Stomach (tissue), 19 donors: ENCODE measurements around the gene ISL2. TPM values are rescaled to one million over a fixed set of nuclear protein-coding genes. Genes with fewer than 3 reads are reported as not detected.
"Not testable (repeated sequence)": the region's sequence is repeated elsewhere in the genome, so short reads cannot be mapped to it uniquely, and the experiment has no call there.

Experiments
- DNase-seq, 2 donors: peaks; one replicate each; pipeline versions ENCODE4 v3.0.0 to v3.0.0-alpha.2; 2013 to 2019
- H3K27ac ChIP-seq, 5 donors: fragments of 200-600 bp in 4 of 5; sonication (generic) in 4 of 5; one replicate each; pipeline ENCODE4 v1.5.1; 2013 to 2019; ENCODE audit warnings: mild to moderate bottlenecking in 1 of 5, moderate library complexity in 1 of 5
- H3K27me3 ChIP-seq, 3 donors: fragments of 200-600 bp; sonication (generic); one replicate each; pipeline ENCODE4 v1.5.1; 2017 to 2019; ENCODE audit warnings: mixed run types in 1 of 3
- H3K36me3 ChIP-seq, 4 donors: fragments of 200-600 bp; sonication (generic); 1 replicate in 3 of 4; 2 replicates in 1 of 4; pipeline ENCODE4 v1.5.1; 2016 to 2019
- H3K4me1 ChIP-seq, 4 donors: fragments of 200-600 bp; sonication (generic); one replicate each; pipeline ENCODE4 v1.5.1; 2016 to 2019
- H3K4me3 ChIP-seq, 4 donors: fragments of 200-600 bp; sonication (generic) in 3 of 4; one replicate each; pipeline ENCODE4 v1.5.1; 2016 to 2019; ENCODE audit warnings: mild to moderate bottlenecking in 1 of 4
- H3K9me3 ChIP-seq, 4 donors: fragments of 200-600 bp; sonication (generic); one replicate each; pipeline ENCODE4 v1.5.1; 2016 to 2019
- EP300 ChIP-seq: sonication (generic); formaldehyde crosslinking; IDR thresholded peaks from one replicate; pipeline ENCODE4 v1.6.1; 2017; ENCODE audit warnings: antibody characterized with exemption
- POLR2A ChIP-seq, 4 donors: fragments of 450-650 bp; IDR thresholded peaks; one replicate each; pipeline ENCODE4 v1.6.1; 2016; ENCODE audit warnings: antibody characterized with exemption in 4 of 4, control low read depth in 2 of 4, mild to moderate bottlenecking in 1 of 4, moderate library complexity in 1 of 4
- POLR2AphosphoS5 ChIP-seq, 3 donors: sonication (generic); formaldehyde crosslinking; IDR thresholded peaks; one replicate each; pipeline ENCODE4 v1.6.1; 2016; ENCODE audit warnings: antibody characterized with exemption in 3 of 3
- WGBS, 5 donors: extraction: QIAGEN DNeasy Blood & Tissue Kit in 3 of 5; methylation state at CpG; one replicate each; pipeline versions ENCODE4 v1.1.5 to v1.1.7; 2013 to 2018; 5-methylcytosine and 5-hydroxymethylcytosine counted together
- intact Hi-C: fragments of 100-400 bp; cut with DNase I; formaldehyde crosslinking; loops from one replicate; pipeline ENCODE4 v1.15.1; 2023; ENCODE audit warnings: low total_unique reads
- long read RNA-seq, 10 donors: transcript quantifications; one replicate each; lab custom pipeline, GENCODE V29; 2026
- polyA plus RNA-seq, 3 donors: library from polyadenylated mRNA; stranded (reverse); fragments of 200-250 nt; gene quantifications; one replicate each; pipeline ENCODE4 v1.2.3, GENCODE V29; 2013
- total RNA-seq, 5 donors: library from RNA; depleted of rRNA; stranded (reverse); fragments of >200 nt; gene quantifications; one replicate each; pipeline versions ENCODE4 v1.1.0 to v1.2.3, GENCODE V29; 2014 to 2016
- TF ChIP-seq, protein P1 (sequence below), 7 experiments: fragments of 450-650 bp in 4 of 7; fragments of 200-600 bp in 3 of 7; sonication (generic) in 3 of 7; IDR thresholded peaks; one replicate each; pipeline ENCODE4 v1.5.1; 2016 to 2019; ENCODE audit warnings: antibody characterized with exemption in 7 of 7, control low read depth in 2 of 7, mild to moderate bottlenecking in 1 of 7
- donor health status: healthy with polysubstance abuse.
- donor health status: Bipolar disorder and iron deficiency.
- donor health status: healthy.

Gene ISL2
- 1 to 10 TPM in 3 of 5 donors, not detected in 2; 1.3 to 4.0 (median 2.3) TPM for total RNA-seq
- 1 to 10 TPM in 2 of 3 donors, under 1 TPM in 1; 0.58 to 2.3 (median 2.1) TPM for polyA plus RNA-seq
- long read RNA-seq, donor 1, partial matches to known transcripts: 0 of 2 reads
- long read RNA-seq, donor 1, other reads (novel, unspliced or antisense): 0 of 2 reads
- long read RNA-seq, donor 2, partial matches to known transcripts: 0 of 3 reads
- long read RNA-seq, donor 2, other reads (novel, unspliced or antisense): 0 of 3 reads
- long read RNA-seq, donor 3: 0 reads
- long read RNA-seq, donor 4, partial matches to known transcripts: 0 of 1 reads
- long read RNA-seq, donor 4, other reads (novel, unspliced or antisense): 0 of 1 reads
- long read RNA-seq, donor 5, transcript ISL2-201 (6 exons, 1,881 nt): major isoform, 6 of 6 reads
- long read RNA-seq, donor 5, partial matches to known transcripts: 0 of 6 reads
- long read RNA-seq, donor 5, other reads (novel, unspliced or antisense): 0 of 6 reads
- long read RNA-seq, donor 6, partial matches to known transcripts: 0 of 3 reads
- long read RNA-seq, donor 6, other reads (novel, unspliced or antisense): 0 of 3 reads
- long read RNA-seq, donor 7, transcript ISL2-201 (6 exons, 1,881 nt): major isoform, 7 of 7 reads
- long read RNA-seq, donor 7, partial matches to known transcripts: 0 of 7 reads
- long read RNA-seq, donor 7, other reads (novel, unspliced or antisense): 0 of 7 reads
- long read RNA-seq, donor 8: 0 reads
- long read RNA-seq, donor 9, partial matches to known transcripts: 0 of 1 reads
- long read RNA-seq, donor 9, other reads (novel, unspliced or antisense): 0 of 1 reads
- long read RNA-seq, donor 10: 0 reads

DNA sequence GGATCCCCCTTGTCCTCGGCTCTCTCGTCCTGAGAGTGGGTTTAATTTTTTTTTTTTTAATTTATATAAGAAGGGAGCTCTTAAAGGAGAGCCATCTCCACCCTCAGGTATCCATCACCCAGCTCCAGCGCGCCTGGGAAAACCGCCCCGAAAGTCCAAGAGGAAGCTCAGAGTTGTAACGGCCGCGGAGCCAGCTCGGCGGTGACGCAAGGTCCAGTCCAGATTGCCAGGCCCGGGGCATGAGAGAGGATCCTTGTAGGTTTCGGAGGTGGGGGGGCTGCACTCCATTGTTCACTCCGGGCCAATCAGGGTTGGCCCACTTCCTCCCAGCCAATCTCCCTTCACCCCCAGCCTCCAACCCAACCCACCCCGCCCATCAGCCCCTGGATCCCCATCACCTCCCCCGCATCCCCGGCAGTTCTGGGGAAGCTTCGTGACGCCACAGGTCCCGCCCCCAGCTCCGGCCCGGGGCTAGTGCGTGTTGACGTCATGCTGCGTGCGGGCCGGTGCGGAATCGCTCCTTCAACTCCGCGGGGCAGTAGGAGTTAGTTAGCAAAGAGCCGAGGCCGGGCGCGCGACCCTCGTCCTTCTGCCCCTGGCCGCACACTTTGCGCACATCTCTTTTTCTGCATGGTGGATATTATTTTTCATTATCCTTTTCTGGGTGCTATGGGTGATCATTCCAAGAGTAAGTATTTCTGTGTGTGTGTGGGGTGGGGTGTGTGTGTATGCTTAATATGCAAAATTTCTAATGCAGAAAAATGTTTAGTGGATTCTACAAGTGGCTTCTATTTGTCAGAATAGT is at the start of gene ISL2:
Gene ISL2 (plus strand): TSS at position 520 of the 805 bp plus-strand sequence. CDS start 111 bp downstream, at position 631.
- peak within 1 kb of the TSS; percentile 42 to 63 (median 48) for H3K4me3 ChIP-seq
- peaks cover 15 to 88% (median 77%) of the 10 kb centered on the region in 3 donors for H3K27me3 ChIP-seq
- H3K36me3 ChIP-seq: no peaks in the 10 kb centered on the region
- no peak for TF ChIP-seq EP300
- peak; percentile 7 to 25 (median 22) for TF ChIP-seq POLR2AphosphoS5 (IDR thresholded peaks at IDR 0.05)
- WGBS, 5 donors: 3 to 10% (median 6%) methylated on average over 31 to 40 of the region's 40 CpGs
- intact Hi-C loops: loop anchor here (10.0 kb wide), 1 partner anchor 142 kb away; no protein-coding TSS in a partner anchor
- peaks cover 37 to 66% (median 56%) of the 10 kb centered on the region in 4 donors for H3K4me1 ChIP-seq
- DNase-seq: peak; percentile 67 to 95
- peak within 1 kb of the TSS; percentile 62 to 80 (median 74) for H3K27ac ChIP-seq
- H3K9me3 ChIP-seq: no peaks in the 10 kb centered on the region

DNA sequence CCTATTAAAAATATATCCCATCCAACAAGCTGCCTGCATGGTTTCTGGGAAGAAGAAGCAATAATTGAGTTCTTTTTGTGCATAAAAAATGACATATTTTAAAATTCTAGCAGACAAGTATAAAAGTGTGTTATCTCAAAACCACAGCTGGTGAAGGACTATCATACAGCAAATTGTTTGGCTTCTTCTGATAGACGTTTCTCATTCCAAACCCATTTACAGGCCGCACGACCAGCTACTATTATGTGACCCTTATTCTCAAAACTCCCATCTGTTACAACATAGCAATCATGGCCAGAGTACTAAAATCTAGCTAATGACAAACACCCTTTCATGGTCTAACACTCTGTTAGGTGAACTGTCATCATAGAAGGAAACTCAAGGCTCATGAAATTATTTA is 47.0 kb upstream of the ISL2 start:
- TF ChIP-seq, protein P1, sequence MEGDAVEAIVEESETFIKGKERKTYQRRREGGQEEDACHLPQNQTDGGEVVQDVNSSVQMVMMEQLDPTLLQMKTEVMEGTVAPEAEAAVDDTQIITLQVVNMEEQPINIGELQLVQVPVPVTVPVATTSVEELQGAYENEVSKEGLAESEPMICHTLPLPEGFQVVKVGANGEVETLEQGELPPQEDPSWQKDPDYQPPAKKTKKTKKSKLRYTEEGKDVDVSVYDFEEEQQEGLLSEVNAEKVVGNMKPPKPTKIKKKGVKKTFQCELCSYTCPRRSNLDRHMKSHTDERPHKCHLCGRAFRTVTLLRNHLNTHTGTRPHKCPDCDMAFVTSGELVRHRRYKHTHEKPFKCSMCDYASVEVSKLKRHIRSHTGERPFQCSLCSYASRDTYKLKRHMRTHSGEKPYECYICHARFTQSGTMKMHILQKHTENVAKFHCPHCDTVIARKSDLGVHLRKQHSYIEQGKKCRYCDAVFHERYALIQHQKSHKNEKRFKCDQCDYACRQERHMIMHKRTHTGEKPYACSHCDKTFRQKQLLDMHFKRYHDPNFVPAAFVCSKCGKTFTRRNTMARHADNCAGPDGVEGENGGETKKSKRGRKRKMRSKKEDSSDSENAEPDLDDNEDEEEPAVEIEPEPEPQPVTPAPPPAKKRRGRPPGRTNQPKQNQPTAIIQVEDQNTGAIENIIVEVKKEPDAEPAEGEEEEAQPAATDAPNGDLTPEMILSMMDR (IDR thresholded peaks at IDR 0.05): no peak
- TF ChIP-seq EP300: no peak
- intact Hi-C loops: no loop called here

GRCh38 chr15:76293361-76293760 is 43.2 kb upstream of the ISL2 start:
- DNase-seq: no peak
- Histone ChIP-seq H3K27me3 (no peaks in the 10 kb centered on the region), H3K36me3 (peaks cover 0 to 25% (median 14%) of the 10 kb centered on the region in 4 donors), H3K4me3 (no peak overlapping the region), H3K27ac (no peak overlapping the region), H3K9me3 (no peaks in the 10 kb centered on the region), H3K4me1 (peaks cover 0 to 14% (median 5%) of the 10 kb centered on the region in 4 donors)
- intact Hi-C loops: no loop called here
- 24 to 38% (median 32%) methylated on average over 1 of the region's 1 CpG for whole genome bisulfite sequencing, 5 donors
- TF ChIP-seq POLR2AphosphoS5 (IDR thresholded peaks at IDR 0.05) (no peak), EP300 (no peak), POLR2A (IDR thresholded peaks at IDR 0.05) (no peak)
- TF ChIP-seq, protein P1 (IDR thresholded peaks at IDR 0.05): no peak

More for the DNA sequence above, 47.0 kb upstream of the ISL2 start:
- WGBS, 5 donors: 55 to 62% (median 58%) methylated on average over 3 of the region's 3 CpGs
- Histone ChIP-seq H3K4me3 (no peak overlapping the region), H3K4me1 (peaks cover 0 to 9% (median 2%) of the 10 kb centered on the region in 4 donors), H3K9me3 (no peaks in the 10 kb centered on the region), H3K27ac (no peak overlapping the region), H3K36me3 (peaks cover 3 to 61% (median 46%) of the 10 kb centered on the region in 4 donors), H3K27me3 (no peaks in the 10 kb centered on the region)
- DNase-seq: no peak

- Histone ChIP-seq H3K36me3 (peaks cover 0 to 18% (median 10%) of the 10 kb centered on the region in 4 donors), H3K4me1 (peaks cover 0 to 25% (median 6%) of the 10 kb centered on the region in 4 donors)
- H3K4me3 ChIP-seq, DNase-seq, H3K9me3 ChIP-seq, intact Hi-C loops, H3K27me3 ChIP-seq, H3K27ac ChIP-seq: not testable (repeated sequence)
- WGBS, 5 donors: 88 to 100% (median 95%) methylated on average over 1 of the region's 1 CpG
Measured at GRCh38 chr15:76294463-76294862, 42.1 kb upstream of the ISL2 start.

DNA sequence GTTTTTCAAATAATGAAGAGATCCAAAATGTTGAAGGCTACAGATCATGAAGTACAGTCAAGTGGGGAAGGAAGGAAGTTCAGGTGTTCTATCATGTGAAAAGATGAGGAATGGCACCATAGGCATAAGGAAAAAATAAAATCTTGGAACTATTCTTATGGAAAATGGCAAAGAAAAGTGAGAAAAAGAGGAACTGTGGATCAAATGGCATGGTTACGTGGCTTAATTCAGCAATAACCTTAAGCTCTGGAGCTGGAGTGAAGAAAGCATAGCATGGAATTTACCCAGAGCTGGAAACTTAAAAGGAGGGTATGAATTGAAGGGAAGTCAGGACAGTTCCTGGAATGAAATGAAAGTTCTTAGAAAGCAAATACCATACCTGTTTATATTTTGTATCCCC is 39.7 kb upstream of the ISL2 start:
- Histone ChIP-seq H3K9me3 (no peaks in the 10 kb centered on the region), H3K4me3 (no peak overlapping the region), H3K27ac (no peak overlapping the region), H3K36me3 (peaks cover 0 to 5% (median under 1%) of the 10 kb centered on the region in 4 donors), H3K4me1 (peaks cover 0 to 44% (median 15%) of the 10 kb centered on the region in 4 donors), H3K27me3 (no peaks in the 10 kb centered on the region)
- DNase-seq: no peak
- 93 to 100% (median 96%) methylated on average over 1 of the region's 1 CpG for WGBS, 5 donors
- intact Hi-C loops: no loop called here
- TF ChIP-seq POLR2AphosphoS5 (IDR thresholded peaks at IDR 0.05) (no peak), POLR2A (IDR thresholded peaks at IDR 0.05) (no peak), EP300 (no peak)
- TF ChIP-seq, protein P1 (IDR thresholded peaks at IDR 0.05): no peak

DNA sequence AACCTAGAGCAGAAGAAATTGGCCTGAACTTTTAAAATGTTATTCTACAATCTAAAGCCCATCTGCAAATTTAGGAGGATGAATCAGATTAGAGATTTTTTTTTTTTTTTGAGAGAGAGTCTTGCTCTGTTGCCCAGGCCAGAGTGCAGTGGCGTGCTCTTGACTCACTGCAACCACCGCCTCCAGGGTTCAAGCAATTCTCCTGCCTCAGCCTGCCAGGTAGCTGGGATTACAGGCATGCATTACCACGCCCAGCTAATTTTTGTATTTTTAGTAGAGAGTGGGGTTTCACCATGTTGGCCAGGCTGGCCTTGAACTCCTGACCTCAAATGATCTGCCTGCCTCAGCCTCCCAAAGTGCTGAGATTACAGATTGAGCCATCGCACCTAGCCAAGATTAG is 38.6 kb upstream of the ISL2 start:
- 91 to 99% (median 98%) methylated on average over 4 of the region's 4 CpGs for WGBS, 5 donors
- intact Hi-C loops, H3K27me3 ChIP-seq, DNase-seq, H3K9me3 ChIP-seq, H3K27ac ChIP-seq, H3K4me3 ChIP-seq, H3K36me3 ChIP-seq: not testable (repeated sequence)
- peaks cover 0 to 48% (median 18%) of the 10 kb centered on the region in 4 donors for H3K4me1 ChIP-seq
